Fibroblast of mammary gland (primary cell): ENCODE data around the gene ATP11A.

ENCODE experiments used
- DNase-seq: peaks from one replicate; pipeline ENCODE4 v3.0.0-alpha.2; 2010; ENCODE audit warnings: low read depth
- H3K4me3 ChIP-seq: 2 replicates; pipeline ENCODE4 v1.5.1; 2011; ENCODE audit warnings: low read depth, mild to moderate bottlenecking, low read length, moderate library complexity; ENCODE audit not compliant: control insufficient read depth
- CTCF ChIP-seq: conservative IDR thresholded peaks from 2 replicates; pipeline ENCODE4 v1.5.1; 2011; ENCODE audit warnings: low read depth, low read length, inconsistent platforms; ENCODE audit not compliant: control insufficient read depth, insufficient read depth

Gene ATP11A

GRCh38 chr13:112685896-112686295 is 3.9 kb upstream of the ATP11A start:
- DNase-seq: no peak
- H3K4me3 ChIP-seq: no peak overlapping the region
- no peak for TF ChIP-seq CTCF

GRCh38 chr13:112686364-112686763 is 3.5 kb upstream of the ATP11A start:
- no peak for TF ChIP-seq CTCF
- H3K4me3 ChIP-seq: no peak overlapping the region
- no peak for DNase-seq

GRCh38 chr13:112686987-112687386 is 2.9 kb upstream of the ATP11A start:
- no peak for DNase-seq
- no peak for TF ChIP-seq CTCF
- H3K4me3 ChIP-seq: no peak overlapping the region

DNA sequence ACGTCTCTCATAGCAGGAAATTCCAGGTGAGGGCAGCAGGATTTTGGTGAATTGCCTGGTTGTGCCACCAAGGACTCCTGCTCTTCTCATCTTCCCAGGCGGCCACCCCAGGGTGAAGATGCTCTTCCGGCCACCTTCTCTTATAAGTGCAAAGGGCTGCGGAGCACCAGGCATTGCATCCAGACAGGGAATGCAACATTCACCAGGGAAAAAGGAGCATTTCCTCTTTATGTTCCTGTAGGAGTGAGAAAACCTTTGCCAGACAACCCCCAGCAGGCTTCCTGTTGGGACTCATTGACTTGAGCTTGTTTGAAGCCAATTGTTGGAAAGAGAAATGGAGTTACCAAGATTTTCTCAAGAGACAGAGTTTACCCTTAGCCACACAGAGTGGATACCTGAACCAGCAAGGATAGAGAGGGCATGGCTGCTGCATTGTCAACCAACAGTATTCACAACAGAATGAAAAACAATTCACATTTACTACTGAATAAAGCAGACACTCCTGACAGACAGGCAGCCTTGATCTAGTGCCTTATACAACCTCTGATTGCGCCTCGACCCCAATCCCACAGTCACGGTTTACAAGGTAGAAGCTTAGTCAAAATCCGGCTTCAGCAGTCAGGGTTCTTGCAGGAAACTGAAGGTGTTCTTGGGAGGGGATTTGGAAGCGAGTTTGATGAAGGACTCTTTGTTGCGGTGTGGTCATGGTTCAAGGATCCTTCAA is 1.8 kb upstream of the ATP11A start:
- no peak for TF ChIP-seq CTCF
- H3K4me3 ChIP-seq: no peak overlapping the region
- no peak for DNase-seq

DNA sequence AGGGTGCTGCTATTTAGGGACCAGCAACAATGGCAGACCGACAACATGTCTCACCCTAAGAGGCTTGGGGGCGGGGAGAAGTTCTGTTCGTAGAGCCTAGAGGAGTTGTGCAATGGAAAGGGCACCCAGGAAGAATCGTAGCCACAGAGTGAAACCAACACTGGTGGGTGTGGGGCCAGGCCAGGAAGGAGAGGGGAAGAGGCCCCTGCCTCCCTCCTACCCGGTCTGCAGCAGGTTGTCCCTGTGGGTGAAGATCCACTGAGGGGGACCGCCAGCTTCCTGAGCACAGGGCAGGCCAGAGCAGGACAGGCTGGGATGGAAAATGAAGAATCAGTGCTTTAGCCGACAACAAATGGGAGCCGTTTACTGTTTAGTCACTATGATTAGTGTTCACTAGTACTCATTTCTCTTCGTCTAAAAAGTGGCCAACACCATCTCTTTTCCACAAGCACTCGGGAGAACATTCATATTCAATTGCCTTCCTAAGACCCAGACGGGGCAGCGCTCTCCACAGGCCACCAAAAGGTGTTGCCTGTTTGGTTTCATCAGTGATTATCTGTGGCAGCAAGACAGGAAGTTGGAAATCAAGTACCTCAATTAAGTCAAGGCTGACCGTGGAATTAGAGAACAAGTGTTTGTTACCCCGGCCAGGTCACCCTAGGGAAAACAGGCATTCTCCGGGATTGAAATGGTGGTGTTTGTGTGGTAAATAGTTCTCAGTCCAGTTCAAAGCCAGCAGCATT is 1.1 kb upstream of the ATP11A start:
- DNase-seq: no peak
- no peak for TF ChIP-seq CTCF

GRCh38 chr13:112690283-112690929 is 568 bp downstream of the ATP11A start:
- TF ChIP-seq CTCF: no peak
- DNase-seq: no peak
- peak overlapping the region; percentile 66 for H3K4me3 ChIP-seq

More for the DNA sequence above, 1.1 kb upstream of the ATP11A start:
- H3K4me3 ChIP-seq: peak overlapping the region; percentile 61
